Neutrophil (primary cell): ENCODE measurements around the gene TUBE1.
"Not testable (repeated sequence)": the region's sequence is repeated elsewhere in the genome, so short reads cannot be mapped to it uniquely, and the experiment has no call there.

ENCODE experiments used
- H3K27ac ChIP-seq: fragments of 200-600 bp; sonication (generic); 2 replicates; pipeline ENCODE4 v1.5.1; 2016; ENCODE audit warnings: mild to moderate bottlenecking, moderate library complexity
- H3K27me3 ChIP-seq: fragments of 200-600 bp; sonication (generic); 2 replicates; pipeline ENCODE4 v1.6.0; 2016; ENCODE audit warnings: mild to moderate bottlenecking
- H3K36me3 ChIP-seq: fragments of 200-600 bp; sonication (generic); 2 replicates; pipeline ENCODE4 v1.5.1; 2017
- H3K4me1 ChIP-seq, 2 experiments: fragments of 200-600 bp in 1 of 2; sonication (generic) in 1 of 2; 1 replicate in 1 of 2; 2 replicates in 1 of 2; pipeline versions ENCODE4 v1.5.1 to v1.6.1; 2013 to 2016; ENCODE audit warnings: low read depth in 1 of 2, low read length in 1 of 2, mild to moderate bottlenecking in 1 of 2, moderate library complexity in 1 of 2; ENCODE audit not compliant: control insufficient read depth in 1 of 2, insufficient read depth in 1 of 2
- H3K4me3 ChIP-seq, 2 experiments: fragments of 200-600 bp in 1 of 2; sonication (generic) in 1 of 2; 1 replicate in 1 of 2; 2 replicates in 1 of 2; pipeline ENCODE4 v1.5.1; 2013 to 2016; ENCODE audit warnings: low read depth in 1 of 2, low read length in 1 of 2, mild to moderate bottlenecking in 1 of 2, moderate library complexity in 1 of 2
- H3K9me3 ChIP-seq: fragments of 200-600 bp; sonication (generic); 2 replicates; pipeline ENCODE4 v1.5.1; 2016
- CTCF ChIP-seq: fragments of 200-600 bp; sonication (generic); IDR thresholded peaks from 2 replicates; pipeline ENCODE4 v1.5.1; 2016; ENCODE audit warnings: antibody characterized with exemption

TUBE1 gene

GRCh38 chr6:112050429-112050828 lies 36.9 kb downstream of the TUBE1 start:
- H3K4me1 ChIP-seq: no peaks in the 10 kb centered on the region
- TF ChIP-seq CTCF: no peak
- no peak overlapping the region for H3K27ac ChIP-seq
- H3K4me3 ChIP-seq: no peak overlapping the region
- no peaks in the 10 kb centered on the region for H3K27me3 ChIP-seq
- no peaks in the 10 kb centered on the region for H3K9me3 ChIP-seq
- no peaks in the 10 kb centered on the region for H3K36me3 ChIP-seq

DNA sequence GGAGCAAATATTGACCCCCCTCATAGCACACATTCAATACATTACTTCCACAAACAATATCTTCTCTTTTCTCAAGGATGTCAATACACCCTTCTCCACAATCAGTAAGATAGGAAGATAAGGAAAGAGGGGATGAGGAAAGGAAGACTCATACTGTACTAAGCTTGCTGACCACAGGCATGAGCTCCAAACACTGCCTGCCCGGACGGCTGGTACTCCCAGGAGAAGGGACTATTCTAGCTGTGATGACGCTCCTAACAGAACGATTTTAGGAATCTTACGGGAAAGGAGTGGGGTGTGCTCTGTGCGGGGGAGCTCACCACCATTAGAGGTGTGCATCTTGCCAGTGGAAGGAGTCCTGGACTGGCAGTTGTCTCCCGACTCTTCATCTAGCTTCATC lies 37.3 kb downstream of the TUBE1 start:
- TF ChIP-seq CTCF: no peak
- H3K4me3 ChIP-seq: no peak overlapping the region

GRCh38 chr6:112049026-112049799 lies 38.1 kb downstream of the TUBE1 start:
- H3K27me3 ChIP-seq: no peaks in the 10 kb centered on the region
- TF ChIP-seq CTCF: no peak
- H3K36me3 ChIP-seq: no peaks in the 10 kb centered on the region
- H3K4me1 ChIP-seq: no peaks in the 10 kb centered on the region
- no peak overlapping the region for H3K27ac ChIP-seq
- no peaks in the 10 kb centered on the region for H3K9me3 ChIP-seq
- no peak overlapping the region for H3K4me3 ChIP-seq

More for the DNA sequence above, 37.3 kb downstream of the TUBE1 start:
- Histone ChIP-seq H3K27me3 (no peaks in the 10 kb centered on the region), H3K27ac (no peak overlapping the region), H3K9me3 (no peaks in the 10 kb centered on the region), H3K36me3 (no peaks in the 10 kb centered on the region), H3K4me1 (no peaks in the 10 kb centered on the region)

GRCh38 chr6:112047523-112047922 lies 39.8 kb downstream of the TUBE1 start:
- H3K4me3 ChIP-seq: not testable (repeated sequence)

DNA sequence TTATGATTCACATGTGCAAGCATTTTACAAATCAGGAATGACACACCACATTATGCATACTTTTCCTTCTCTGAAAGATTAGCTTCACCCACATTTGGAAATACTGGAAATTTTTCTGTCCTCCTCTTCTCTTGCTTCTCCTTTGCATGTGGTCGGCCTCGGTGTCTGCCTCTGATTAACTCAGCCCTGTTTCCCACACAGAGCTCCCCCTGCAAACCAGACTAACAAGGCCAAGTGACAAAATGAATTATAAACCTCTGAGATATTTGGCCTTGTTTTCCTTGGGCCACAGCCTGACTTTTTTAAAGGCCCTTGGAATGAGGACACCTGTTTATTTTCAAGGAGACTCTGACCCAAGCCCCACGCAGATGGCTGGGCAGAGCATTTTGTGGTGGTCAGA lies 42.4 kb downstream of the TUBE1 start:
- Histone ChIP-seq H3K4me1 (peaks cover 3 to 4% of the 10 kb centered on the region in 2 experiments), H3K27me3 (no peaks in the 10 kb centered on the region), H3K4me3 (no peak overlapping the region), H3K27ac (no peak overlapping the region), H3K9me3 (no peaks in the 10 kb centered on the region), H3K36me3 (no peaks in the 10 kb centered on the region)
- no peak for TF ChIP-seq CTCF

More at GRCh38 chr6:112047523-112047922, 39.8 kb downstream of the TUBE1 start:
- H3K36me3 ChIP-seq, H3K27ac ChIP-seq, H3K4me1 ChIP-seq, H3K27me3 ChIP-seq, H3K9me3 ChIP-seq: not testable (repeated sequence)

DNA sequence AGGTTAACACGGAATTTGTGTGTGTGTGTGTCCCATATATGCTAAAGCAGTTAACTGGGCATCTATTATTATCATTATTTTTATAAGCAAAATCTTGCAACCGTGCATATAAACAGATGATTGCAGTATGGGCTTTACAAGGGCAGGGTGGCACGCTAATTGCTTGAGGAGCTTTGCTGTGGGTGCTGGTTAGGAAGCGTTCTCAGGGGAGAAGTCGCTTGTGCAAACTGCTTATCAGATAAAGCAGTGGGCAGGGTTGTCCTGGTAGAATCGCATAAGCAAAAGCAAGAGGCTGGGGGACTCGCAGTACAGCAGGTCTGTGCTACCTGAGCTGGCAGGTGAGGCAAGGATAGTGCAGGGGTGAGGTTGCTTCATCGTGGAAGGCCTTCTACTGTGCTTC lies 43.1 kb downstream of the TUBE1 start:
- Histone ChIP-seq H3K27me3 (no peaks in the 10 kb centered on the region), H3K9me3 (no peaks in the 10 kb centered on the region), H3K36me3 (no peaks in the 10 kb centered on the region), H3K4me3 (no peak overlapping the region), H3K4me1 (peaks cover 3 to 4% of the 10 kb centered on the region in 2 experiments), H3K27ac (no peak overlapping the region)
- no peak for TF ChIP-seq CTCF
